ENCODE measurements around the gene ZMAT5. TPM values are rescaled to one million over a fixed set of nuclear protein-coding genes. Genes with fewer than 3 reads are reported as not detected.

Gene ZMAT5
- total RNA-seq, 1 donor: 14.2 TPM

- H3K4me3 ChIP-seq (ENCODE audit: low read depth, low read length): no peak overlapping the region
- no peak for TF ChIP-seq CTCF (IDR thresholded peaks at IDR 0.05; ENCODE audit: insufficient read depth, low read depth, low read length)
- DNase-seq (ENCODE audit: low read depth): no peak
Observed at GRCh38 chr22:29811377-29811776, 44.6 kb upstream of the ZMAT5 start.

- no peak overlapping the region for H3K4me3 ChIP-seq (ENCODE audit: low read depth, low read length)
- no peak for TF ChIP-seq CTCF (IDR thresholded peaks at IDR 0.05; ENCODE audit: insufficient read depth, low read depth, low read length)
Observed at GRCh38 chr22:29810216-29810615, 43.4 kb upstream of the ZMAT5 start.

GRCh38 chr22:29806196-29806595 is 39.4 kb upstream of the ZMAT5 start:
- no peak for TF ChIP-seq CTCF (IDR thresholded peaks at IDR 0.05; ENCODE audit: insufficient read depth, low read depth, low read length)
- no peak for DNase-seq (ENCODE audit: low read depth)
- no peak overlapping the region for H3K4me3 ChIP-seq (ENCODE audit: low read depth, low read length)

More at GRCh38 chr22:29810216-29810615, 43.4 kb upstream of the ZMAT5 start:
- DNase-seq (ENCODE audit: low read depth): no peak

GRCh38 chr22:29804985-29805384 is 38.2 kb upstream of the ZMAT5 start:
- DNase-seq (ENCODE audit: low read depth): no peak
- no peak for TF ChIP-seq CTCF (IDR thresholded peaks at IDR 0.05; ENCODE audit: insufficient read depth, low read depth, low read length)
- H3K4me3 ChIP-seq (ENCODE audit: low read depth, low read length): no peak overlapping the region

DNA sequence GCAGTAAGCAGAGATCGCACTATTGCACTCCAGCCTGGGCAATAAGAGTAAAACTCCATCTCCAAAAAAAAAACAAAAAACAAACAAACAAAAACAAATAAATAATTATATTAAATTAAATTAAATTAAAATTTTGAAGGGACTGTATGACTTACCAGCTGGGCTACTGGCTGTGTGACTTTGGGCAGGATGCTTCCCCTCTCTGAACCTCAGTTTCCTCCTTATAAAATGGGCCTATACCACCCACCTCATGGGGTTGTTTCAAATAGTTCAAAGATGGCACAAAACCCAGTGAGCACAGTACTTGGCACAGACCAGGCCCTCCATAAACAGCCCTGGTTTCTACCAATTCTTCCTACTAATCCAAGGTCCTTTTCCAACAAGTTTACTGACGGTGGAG is 36.4 kb upstream of the ZMAT5 start:
- TF ChIP-seq CTCF (IDR thresholded peaks at IDR 0.05; ENCODE audit: insufficient read depth, low read depth, low read length): no peak
- no peak for DNase-seq (ENCODE audit: low read depth)
- H3K4me3 ChIP-seq (ENCODE audit: low read depth, low read length): no peak overlapping the region

- no peak for DNase-seq (ENCODE audit: low read depth)
- TF ChIP-seq CTCF (IDR thresholded peaks at IDR 0.05; ENCODE audit: insufficient read depth, low read depth, low read length): no peak
- no peak overlapping the region for H3K4me3 ChIP-seq (ENCODE audit: low read depth, low read length)
Observed at GRCh38 chr22:29801796-29802195, 35.0 kb upstream of the ZMAT5 start.

DNA sequence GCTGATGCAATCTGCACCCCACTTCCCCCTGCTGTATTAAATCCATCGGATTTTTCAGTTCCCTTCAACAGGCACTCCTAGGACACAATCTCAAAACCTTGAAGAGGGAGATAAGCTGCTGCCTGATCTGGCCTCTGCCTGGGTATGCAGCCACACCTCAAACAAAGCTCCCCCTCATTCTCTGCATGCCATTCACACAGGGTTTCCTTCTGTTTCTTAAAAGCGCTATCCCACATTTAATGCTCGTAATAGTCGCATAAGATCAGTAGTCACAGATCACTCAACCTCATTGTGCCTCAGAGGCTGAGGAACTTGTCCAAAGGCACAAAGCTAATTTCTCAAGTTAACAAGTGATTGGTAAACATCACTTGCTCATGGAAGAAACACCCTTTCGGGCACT is 34.3 kb upstream of the ZMAT5 start:
- TF ChIP-seq CTCF (IDR thresholded peaks at IDR 0.05; ENCODE audit: insufficient read depth, low read depth, low read length): no peak
- no peak overlapping the region for H3K4me3 ChIP-seq (ENCODE audit: low read depth, low read length)
- no peak for DNase-seq (ENCODE audit: low read depth)
